ENCODE results near the gene SERINC2. TPM values are rescaled to one million over a fixed set of nuclear protein-coding genes. Genes with fewer than 3 reads are reported as not detected.

SERINC2 gene
- total and polyA plus RNA-seq, 10 of the 15 experiments (the other 5 are each of a cell fraction or from before 2014, with no cell fraction given) = 0.02 to 9.4 (median 0.50) TPM

GRCh38 chr1:31435471-31436409 is 22.7 kb downstream of the SERINC2 start:
- BruUV-seq (replicated peaks) = no TSS peak
- no peak overlapping the region for H3K4me3 ChIP-seq
- SMC1A ChIA-PET (ENCODE audit: uncharacterized antibody, unreplicated experiment) = interaction anchor here (1.0 to 1.5 kb wide), 2 partner anchors 10 to 14 kb away, joined by 3 read pairs; no protein-coding TSS in a partner anchor
- in situ Hi-C loops (cut with MboI) = no loop called here
- POLR2A ChIA-PET = interaction anchor here (0.6 to 1.0 kb wide), 3 partner anchors 31 to 103 kb away, joined by 3 to 4 read pairs (median 4); no protein-coding TSS in a partner anchor
- FAIRE-seq (no peak), ATAC-seq (no peak), DNase-seq (ENCODE audit: low read depth, low spot score) (no peak)
- no peaks in the 10 kb centered on the region for H4K20me1 ChIP-seq (ENCODE audit: control insufficient read depth, insufficient read depth)
- H3K27ac ChIP-seq (ENCODE audit: control insufficient read depth, insufficient read depth) = no peak overlapping the region
- H3K4me2 ChIP-seq (ENCODE audit: control insufficient read depth, insufficient read depth) = no peak overlapping the region
- WGBS (ENCODE audit: insufficient coverage, insufficient replicate concordance, low lambda C conversion rate, missing lambda C conversion rate) = 51% methylated on average over 13 of the region's 13 CpGs
- no peak overlapping the region for H2AFZ ChIP-seq (ENCODE audit: control insufficient read depth, low read depth, low read length)
- H3K9me3 ChIP-seq (replicated peaks; ENCODE audit: control insufficient read depth, insufficient read depth, low read length) = no peaks in the 10 kb centered on the region
- no peaks in the 10 kb centered on the region for H3K36me3 ChIP-seq (ENCODE audit: control insufficient read depth in 2 of 2, insufficient read depth in 2 of 2, low read length in 1 of 2)
- intact Hi-C loops (cut with micrococcal nuclease; ENCODE audit: unreplicated experiment) = no loop called here
- RAD21 ChIA-PET (ENCODE audit: unreplicated experiment) = interaction anchor here (1.7 kb wide), 1 partner anchor 14 kb away, joined by 4 read pairs; no protein-coding TSS in a partner anchor
- H3K79me2 ChIP-seq (ENCODE audit: control insufficient read depth, insufficient read depth, low read length) = no peaks in the 10 kb centered on the region
- H3K27me3 ChIP-seq (replicated peaks in 1 of 2; ENCODE audit: control insufficient read depth in 2 of 2, insufficient read depth in 2 of 2, low read length in 1 of 2) = no peaks in the 10 kb centered on the region
- no peak overlapping the region for H3K9ac ChIP-seq (ENCODE audit: control insufficient read depth, insufficient read depth, low read length)
- no peaks in the 10 kb centered on the region for H3K4me1 ChIP-seq (ENCODE audit: control insufficient read depth, insufficient read depth, low read length)
- CTCF ChIA-PET = no interaction called here
- no peak for TF ChIP-seq RAD21 (IDR thresholded peaks at IDR 0.05; ENCODE audit: insufficient read depth, low read depth, low read length)
- no peak for TF ChIP-seq HSF1 (IDR thresholded peaks at IDR 0.05; ENCODE audit: low read depth, low read length)
- TF ChIP-seq CHD1 (IDR thresholded peaks at IDR 0.05; ENCODE audit: low read depth, low read length) = no peak
- TF ChIP-seq POLR2AphosphoS2 (IDR thresholded peaks at IDR 0.05; ENCODE audit: low read depth, low read length) = no peak; the same call in 1 of the 2 replicates
- TF ChIP-seq CBFB (IDR thresholded peaks at IDR 0.05; ENCODE audit: low read depth) = no peak
- no peak for TF ChIP-seq SMAD5 (IDR thresholded peaks at IDR 0.05; ENCODE audit: low read depth)
- no peak for TF ChIP-seq FOXK2 (IDR thresholded peaks at IDR 0.05)
- TF ChIP-seq SUPT20H (IDR thresholded peaks at IDR 0.05; ENCODE audit: borderline replicate concordance, control insufficient read depth, low read depth, low read length) = no peak
- no peak for TF ChIP-seq HDAC2 (IDR thresholded peaks at IDR 0.05)
- no peak for TF ChIP-seq RCOR1 (conservative IDR thresholded peaks at IDR 0.05; ENCODE audit: low read depth, low read length)
- no peak for TF ChIP-seq ZNF687 (IDR thresholded peaks at IDR 0.05)
- TF ChIP-seq HDAC6 (IDR thresholded peaks at IDR 0.05; ENCODE audit: unreplicated experiment) = no peak
- TF ChIP-seq FOXM1 (IDR thresholded peaks at IDR 0.05; ENCODE audit: low read depth, low read length) = no peak
- TF ChIP-seq NR2F1 (conservative IDR thresholded peaks at IDR 0.05) = no peak
